SK-N-MC (cell line): ENCODE data around the gene PDZD8.

Source experiments
- FOXP2 ChIP-seq: optimal IDR thresholded peaks from 2 replicates; pipeline ENCODE3; 2011; ENCODE audit warnings: mild to moderate bottlenecking, moderate library complexity; ENCODE audit not compliant: insufficient read depth; ENCODE audit errors: extremely low read length, control extremely low read depth
- POLR2AphosphoS5 ChIP-seq: IDR thresholded peaks from 2 replicates; pipeline ENCODE4 v1.6.1; 2012; ENCODE audit warnings: mild to moderate bottlenecking, low read depth, low read length, borderline replicate concordance

DNA sequence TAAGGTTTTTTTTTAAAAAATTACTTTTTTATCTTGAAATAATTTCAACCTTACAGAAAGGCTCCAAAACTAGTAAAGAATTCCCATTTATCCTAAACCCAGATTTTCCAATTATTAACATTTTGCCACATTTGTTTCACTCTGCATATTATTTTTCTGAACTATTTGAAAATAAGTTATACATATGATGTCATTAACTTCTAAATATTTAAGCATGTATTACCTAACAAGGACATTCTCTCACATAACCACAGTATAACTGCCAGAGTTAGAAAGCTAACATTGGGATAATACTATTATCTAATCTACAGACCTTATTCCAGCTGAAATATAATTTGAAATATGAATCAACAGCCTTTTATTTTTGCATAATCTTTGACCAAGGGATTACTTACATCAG lies 68.6 kb downstream of the PDZD8 start:
- no peak for TF ChIP-seq POLR2AphosphoS5
- no peak for TF ChIP-seq FOXP2
